Stromal cell of bone marrow (primary cell): ENCODE results near the gene C1QTNF8.

ENCODE experiments used
- DNase-seq: peaks from one replicate; pipeline ENCODE4 v3.0.0-alpha.2; 2012; ENCODE audit warnings: low read depth

Gene C1QTNF8

DNA sequence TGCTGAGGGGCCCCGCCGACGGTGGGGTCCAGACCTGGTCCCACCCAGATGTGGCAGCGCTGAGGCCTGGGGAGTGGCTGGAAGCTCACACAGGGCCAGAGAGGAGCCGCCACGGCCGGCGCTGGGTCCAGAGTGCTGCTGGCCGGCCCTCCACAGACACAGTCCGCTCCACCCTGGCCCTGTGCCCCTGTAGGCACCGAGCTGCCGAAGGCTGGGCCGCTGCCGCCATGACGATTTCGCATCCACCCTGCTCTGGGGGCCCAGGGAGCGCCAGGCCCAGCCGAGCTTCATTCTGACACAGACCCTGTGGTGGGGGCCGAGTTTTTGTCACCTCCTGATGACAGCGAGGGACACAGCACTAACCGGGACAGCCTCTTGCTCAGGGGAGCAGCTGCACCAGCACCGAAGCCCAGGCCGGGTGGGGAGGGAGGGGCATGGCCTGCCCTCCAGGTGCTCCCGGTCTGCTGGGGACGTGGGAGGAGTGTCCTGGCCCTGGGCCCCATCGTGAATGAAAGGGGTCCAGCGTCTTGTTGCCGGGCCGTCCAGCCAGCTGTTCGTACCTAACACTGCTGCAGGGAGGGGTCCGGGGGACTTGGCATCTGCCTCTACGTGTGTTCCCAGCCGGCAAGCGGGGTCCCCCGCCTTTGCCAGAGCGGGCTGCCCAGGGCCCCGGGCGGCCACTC is 50.6 kb downstream of the C1QTNF8 start:
- DNase-seq = no peak

DNA sequence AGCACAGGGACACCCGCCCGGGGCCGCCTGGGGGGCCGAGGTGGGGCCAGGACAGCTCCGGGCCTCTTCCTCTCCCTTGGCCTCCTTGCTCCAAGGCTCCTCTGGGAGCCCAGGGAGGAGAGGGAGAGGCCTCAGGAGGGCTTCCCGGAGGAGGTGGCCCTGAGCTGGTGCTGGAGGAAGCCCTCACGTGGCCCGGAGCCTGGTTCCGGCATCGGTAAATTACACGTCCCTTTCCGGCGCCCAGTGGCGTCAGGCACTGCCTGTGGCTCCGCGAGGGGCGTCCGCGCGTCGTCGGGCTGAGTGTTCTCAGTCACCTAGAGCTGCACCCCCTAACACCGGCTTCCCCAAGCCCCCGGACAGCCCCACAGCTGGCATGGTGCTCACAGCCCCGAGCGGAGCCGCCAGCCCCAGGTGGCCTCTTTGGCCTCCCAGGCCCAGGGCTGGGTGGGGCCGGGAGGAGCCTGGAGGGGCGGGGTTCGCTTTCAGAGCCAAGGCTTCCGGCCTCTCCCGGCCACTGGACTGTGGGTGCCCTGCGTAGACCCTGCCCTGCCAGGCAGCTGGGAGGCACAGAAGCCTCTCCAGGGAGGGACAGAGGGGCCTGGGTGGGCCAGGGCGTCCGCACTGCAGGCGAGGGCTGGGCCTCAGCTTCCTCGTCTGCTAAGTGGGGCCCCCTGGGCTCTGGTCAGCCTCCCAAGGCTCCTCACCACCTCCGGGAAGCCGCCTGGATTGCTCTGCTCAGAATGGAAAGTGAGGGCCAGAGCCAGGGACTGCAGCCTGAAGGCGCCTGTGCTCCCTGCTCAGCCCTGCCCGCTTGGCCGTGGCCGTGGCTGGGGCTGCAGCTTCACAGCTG is 51.4 kb downstream of the C1QTNF8 start:
- DNase-seq = no peak

DNA sequence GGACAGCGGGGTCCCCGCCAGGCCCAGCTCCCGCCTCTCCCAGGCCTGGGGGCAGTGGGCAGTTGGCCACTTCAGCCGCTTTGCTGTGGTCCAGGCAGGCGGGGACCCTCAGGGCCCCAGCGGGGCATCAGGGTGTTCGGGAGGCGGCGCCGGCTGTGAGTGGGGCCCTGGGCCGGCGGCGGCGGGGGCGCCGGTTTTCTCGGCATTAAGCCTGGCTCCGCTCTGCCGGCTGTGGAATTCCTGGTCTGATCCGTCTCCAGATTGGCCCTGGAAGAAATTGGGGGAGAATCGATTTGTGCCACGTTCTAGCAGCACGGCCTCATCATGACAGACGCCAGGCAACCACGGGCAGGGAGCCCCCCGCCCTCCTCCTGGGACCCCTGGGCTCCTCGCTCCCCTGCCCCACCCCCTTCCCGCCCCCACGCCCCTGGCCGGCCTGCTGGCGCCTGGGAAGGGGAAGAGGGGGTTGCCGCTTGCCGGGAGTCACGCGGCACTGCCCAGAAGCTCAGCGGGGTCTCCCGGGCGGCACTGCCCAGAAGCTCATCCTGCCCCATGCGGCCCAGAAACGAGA is 52.1 kb downstream of the C1QTNF8 start:
- DNase-seq = no peak

DNA sequence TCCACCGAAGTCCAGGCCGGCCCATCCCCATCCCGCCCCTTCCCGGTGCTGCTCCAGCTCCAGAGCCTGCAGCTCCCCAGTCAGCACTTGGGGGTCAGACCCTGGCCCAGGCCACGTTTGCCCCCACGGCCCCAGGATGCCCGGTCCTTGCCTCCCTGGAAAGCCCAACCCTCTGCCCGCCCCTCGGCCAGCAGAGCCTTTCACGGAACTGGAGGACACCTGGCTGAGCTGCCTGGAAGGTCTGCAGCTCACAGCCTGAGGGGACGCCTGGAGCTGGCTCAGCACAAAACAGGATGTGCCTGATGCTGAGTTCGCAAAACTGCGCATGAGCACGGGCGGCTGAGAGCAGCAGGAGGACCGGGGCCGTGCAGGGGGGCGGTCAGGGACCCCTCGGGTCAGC is 53.2 kb downstream of the C1QTNF8 start:
- DNase-seq = no peak

DNA sequence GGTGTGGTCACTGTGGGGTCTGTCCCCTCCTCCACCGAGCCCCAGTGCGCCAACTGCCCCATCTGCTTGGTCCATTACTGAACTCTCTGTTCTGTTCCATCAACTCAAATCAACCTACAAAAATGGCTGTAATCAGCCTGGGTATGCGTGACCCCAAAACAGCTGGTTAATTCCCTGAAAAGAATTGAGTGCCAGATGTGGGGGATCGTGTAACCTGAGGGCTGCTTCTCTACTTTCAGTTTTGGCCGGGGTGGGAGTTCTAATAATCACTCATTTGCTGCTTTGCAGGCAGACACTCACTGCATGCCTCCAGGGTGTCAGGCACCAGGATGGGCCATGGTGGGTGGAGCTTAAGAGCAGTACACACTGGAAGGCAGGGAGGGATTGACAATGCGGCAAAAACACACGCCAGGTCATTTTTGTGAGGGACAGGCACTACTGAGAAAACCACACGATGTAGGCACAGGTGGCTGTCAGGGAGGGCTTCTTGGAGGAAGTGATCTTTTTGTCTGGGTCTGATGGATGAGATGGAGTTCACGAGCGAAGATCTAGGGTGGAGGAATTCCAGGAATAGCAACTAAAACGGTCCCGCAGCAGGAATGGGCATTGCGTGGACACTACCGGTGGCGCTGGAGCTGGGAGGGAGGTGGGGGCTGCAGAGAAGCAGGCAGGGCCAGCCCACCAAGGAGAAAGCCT is 53.8 kb downstream of the C1QTNF8 start:
- no peak for DNase-seq

DNA sequence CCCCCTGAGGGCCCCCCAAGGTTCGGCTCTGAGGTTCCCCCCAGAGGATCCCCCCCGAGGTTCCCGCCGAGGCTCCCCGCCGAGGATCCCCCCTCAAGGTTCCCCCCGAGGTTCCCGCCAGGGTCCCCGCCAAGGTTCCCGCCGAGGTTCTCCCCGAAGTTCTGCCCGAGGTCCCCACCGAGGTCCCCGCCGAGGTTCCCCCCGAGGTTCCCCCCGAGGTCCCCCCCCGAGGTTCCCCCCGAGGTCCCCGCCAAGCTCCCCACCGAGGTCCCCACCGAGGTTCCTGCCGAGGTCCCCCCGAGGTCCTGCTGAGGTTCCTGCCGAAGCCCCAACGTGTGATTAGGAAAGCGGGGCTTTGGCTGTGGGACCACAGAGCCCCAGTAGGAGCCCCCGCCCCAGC is 55.7 kb downstream of the C1QTNF8 start:
- no peak for DNase-seq

DNA sequence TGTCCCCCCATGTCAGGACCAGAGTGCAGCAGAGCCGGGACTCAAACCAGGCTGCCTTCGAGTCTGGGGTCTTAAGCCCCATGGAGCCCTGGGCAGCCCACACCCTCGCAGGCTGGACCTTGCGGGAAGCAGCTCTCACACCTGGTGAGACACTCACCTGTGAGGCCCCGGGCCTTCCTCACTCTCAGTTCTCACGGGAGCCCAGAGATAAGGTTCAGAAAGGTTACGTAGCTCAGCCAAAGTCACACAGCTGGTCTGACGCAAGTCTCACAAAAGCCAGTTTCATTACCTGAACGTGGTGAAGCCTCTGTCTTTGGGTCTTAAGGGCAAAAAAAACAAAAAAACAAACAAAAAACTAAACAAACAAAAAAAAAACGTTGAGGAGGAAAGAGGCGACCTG is 56.3 kb downstream of the C1QTNF8 start:
- no peak for DNase-seq

DNA sequence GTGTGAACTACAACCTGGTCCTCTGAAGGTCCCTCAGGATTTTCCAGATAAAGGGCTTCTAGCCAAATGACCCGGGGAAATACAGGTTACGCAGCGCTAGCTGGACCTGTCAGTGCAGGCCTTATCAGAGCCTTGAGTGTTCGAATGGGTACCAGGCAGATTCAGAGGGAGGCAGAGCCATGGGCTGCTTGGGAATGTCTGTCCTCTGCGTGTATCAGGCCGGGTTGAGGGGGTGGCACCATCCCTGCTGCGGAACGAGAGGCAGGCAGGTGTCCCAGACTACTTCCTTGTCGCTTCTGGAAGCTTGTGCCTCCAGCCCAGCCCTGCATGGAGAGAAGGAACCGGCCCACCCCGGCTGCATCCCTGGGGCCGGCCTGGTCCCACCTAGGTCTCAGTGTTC is 57.1 kb downstream of the C1QTNF8 start:
- DNase-seq = no peak
